GM20000 (cell line): ENCODE data around the gene HPGDS.

Experiments
- DNase-seq: peaks from one replicate; pipeline ENCODE4 v3.0.0; 2012; ENCODE audit warnings: low spot score
- CTCF ChIP-seq: IDR thresholded peaks from 2 replicates; pipeline ENCODE4 v1.5.1; 2012; ENCODE audit warnings: mild to moderate bottlenecking, control low read depth; ENCODE audit errors: extremely low read depth, missing control alignments

The HPGDS gene

DNA sequence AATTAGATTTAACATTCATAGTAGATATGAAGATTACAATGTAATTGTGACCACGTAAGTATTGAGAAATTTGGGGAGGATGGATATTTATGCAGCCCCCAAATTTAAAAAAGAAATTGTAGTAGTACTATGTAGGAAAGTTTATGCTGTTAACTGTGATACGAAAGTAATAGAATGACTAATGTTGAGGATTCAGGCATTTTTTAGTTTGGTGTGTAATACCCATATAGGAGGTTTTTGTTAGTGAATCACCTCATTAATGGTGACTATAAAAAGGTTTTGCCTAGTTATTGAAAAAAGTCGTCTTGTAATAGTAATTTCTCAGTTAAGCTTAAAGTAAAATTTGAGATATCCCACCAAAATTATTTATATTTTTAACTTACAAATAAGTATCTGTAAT, 67.7 kb downstream of the HPGDS start:
- TF ChIP-seq CTCF = no peak
- DNase-seq = no peak

- no peak for DNase-seq
- TF ChIP-seq CTCF = no peak
These were observed 71.4 kb downstream of the HPGDS start for GRCh38 chr4:94271248-94271647.

DNA sequence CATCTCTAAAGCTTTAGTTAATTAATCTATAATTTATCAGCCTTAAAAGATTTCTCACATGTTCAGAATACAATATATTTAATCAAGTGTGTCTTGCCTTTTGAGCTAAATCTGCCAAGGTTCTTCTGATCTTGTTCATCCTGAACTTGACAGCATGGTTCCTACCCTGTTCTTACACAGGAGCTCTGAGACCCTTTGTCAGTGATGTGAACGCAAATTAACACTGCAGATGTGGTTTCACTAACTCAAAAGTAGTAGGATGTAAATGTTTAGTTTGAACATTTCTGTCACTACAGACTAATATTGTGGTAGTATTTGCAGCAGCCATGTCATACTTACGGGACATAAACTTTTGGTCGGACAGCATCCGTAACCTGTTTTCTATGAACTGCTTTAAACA, 75.6 kb downstream of the HPGDS start:
- no peak for TF ChIP-seq CTCF
- DNase-seq = no peak

DNA sequence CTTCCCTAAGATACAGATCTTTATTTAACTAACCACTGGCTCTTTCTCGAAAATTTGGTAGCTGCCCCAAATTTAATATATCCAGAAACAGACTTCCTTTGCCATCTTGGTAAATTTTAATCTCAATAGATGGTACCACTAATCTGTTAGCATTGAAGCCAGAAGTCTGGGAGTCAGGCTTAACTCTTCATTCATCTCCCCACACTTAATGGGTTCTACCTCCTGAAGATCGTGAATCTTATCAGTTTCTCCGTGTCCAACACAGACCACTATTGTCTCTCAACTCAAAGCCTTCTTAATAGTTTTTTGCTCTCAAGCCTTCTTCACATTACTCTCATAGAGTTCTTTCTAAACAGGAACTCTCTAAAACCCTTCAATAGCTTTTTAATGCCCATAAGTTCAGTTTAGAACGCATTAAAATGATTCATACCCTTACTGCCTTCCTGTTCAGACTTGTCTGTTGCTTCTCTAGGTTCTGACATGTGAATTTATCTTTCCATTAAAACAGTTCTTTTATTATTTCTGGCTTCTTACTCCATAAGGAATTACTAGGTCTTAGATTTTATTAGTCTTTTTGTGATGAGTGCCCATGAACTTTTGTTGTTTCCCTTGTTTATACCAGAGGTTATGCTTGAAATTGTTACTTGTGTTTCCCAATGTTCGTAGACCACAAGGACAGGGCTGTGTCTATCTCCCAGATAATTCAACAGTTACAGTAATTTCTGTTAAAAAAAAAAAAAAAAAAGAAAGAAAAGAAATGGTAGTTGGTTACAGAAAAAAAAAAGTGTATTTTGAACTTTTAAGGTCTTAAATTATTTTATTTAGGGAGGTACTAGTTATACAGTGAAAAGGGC, 80.2 kb downstream of the HPGDS start:
- DNase-seq = no peak
- TF ChIP-seq CTCF = no peak

GRCh38 chr4:94256828-94257227, 85.8 kb downstream of the HPGDS start:
- TF ChIP-seq CTCF = peak; percentile 11

GRCh38 chr4:94256144-94256783, 86.4 kb downstream of the HPGDS start:
- no peak for DNase-seq
- no peak for TF ChIP-seq CTCF

More at GRCh38 chr4:94256828-94257227, 85.8 kb downstream of the HPGDS start:
- DNase-seq = no peak

DNA sequence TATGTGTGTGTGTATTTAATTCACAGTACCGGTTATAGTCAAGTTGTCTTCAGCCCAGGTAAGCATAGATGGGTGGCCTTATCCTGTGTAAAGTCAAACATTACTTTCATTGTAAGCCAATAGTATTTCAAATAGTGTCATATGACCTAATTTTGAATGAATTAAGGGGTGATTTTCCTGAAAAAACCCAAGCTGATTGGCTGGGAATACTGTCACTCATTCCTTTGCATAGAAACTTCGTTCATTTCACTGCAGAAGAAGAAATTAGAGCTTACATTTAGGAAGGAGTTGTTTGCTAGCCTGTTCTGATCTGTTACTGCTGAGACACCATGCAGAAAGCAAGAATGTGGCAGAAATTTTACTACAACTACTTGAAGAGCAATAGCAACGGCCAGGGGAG, 89.6 kb downstream of the HPGDS start:
- DNase-seq = no peak

More for the DNA sequence above, 89.6 kb downstream of the HPGDS start:
- TF ChIP-seq CTCF = no peak
